ENCODE results near the gene HIBCH.

DNA sequence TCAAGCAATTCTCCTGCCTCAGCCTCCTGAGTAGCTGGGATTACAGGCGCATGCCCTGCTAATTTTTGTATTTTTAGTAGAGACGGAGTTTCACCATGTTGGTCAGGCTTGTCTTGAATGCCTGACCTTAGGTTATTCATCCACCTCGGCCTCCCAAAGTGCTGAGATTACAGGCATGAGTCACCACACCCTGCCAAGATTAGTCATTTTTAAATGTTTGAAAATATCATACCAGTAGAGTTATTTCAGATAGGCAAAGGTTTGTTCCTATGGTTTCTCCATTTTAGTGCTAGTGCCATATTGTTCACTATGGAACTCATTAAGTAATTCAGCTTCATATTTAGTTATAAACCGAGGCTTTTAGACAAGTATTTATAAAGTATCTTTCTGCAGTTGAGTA, 52.3 kb downstream of the HIBCH start:
- TF ChIP-seq, protein P1, sequence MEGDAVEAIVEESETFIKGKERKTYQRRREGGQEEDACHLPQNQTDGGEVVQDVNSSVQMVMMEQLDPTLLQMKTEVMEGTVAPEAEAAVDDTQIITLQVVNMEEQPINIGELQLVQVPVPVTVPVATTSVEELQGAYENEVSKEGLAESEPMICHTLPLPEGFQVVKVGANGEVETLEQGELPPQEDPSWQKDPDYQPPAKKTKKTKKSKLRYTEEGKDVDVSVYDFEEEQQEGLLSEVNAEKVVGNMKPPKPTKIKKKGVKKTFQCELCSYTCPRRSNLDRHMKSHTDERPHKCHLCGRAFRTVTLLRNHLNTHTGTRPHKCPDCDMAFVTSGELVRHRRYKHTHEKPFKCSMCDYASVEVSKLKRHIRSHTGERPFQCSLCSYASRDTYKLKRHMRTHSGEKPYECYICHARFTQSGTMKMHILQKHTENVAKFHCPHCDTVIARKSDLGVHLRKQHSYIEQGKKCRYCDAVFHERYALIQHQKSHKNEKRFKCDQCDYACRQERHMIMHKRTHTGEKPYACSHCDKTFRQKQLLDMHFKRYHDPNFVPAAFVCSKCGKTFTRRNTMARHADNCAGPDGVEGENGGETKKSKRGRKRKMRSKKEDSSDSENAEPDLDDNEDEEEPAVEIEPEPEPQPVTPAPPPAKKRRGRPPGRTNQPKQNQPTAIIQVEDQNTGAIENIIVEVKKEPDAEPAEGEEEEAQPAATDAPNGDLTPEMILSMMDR (conservative IDR thresholded peaks at IDR 0.05; ENCODE audit: low read length) = no peak
- TF ChIP-seq EZH2phosphoT487 (IDR thresholded peaks at IDR 0.05; ENCODE audit: borderline replicate concordance, low read depth, low read length) = no peak
